Epithelial cell of proximal tubule (primary cell): Measurements from ENCODE around the gene MYL11. TPM values are rescaled to one million over a fixed set of nuclear protein-coding genes. Genes with fewer than 3 reads are reported as not detected.
A peak's percentile ranks its signal among the peaks of the same experiment; 100 is the strongest.

Source experiments
- DNase-seq: peaks from one replicate; pipeline ENCODE4 v3.0.0-alpha.2; 2011; ENCODE audit warnings: low read depth
- H3K4me3 ChIP-seq: 2 replicates; pipeline ENCODE4 v1.5.1; 2011; ENCODE audit warnings: low read depth, mild to moderate bottlenecking, low read length
- CTCF ChIP-seq: conservative IDR thresholded peaks from 2 replicates; pipeline ENCODE4 v1.5.1; 2012; ENCODE audit warnings: low read depth, mild to moderate bottlenecking, low read length
- total RNA-seq: library from RNA; depleted of rRNA; stranded (reverse); fragments of >200 nt; gene quantifications from 2 replicates; pipeline ENCODE4 v1.2.3, GENCODE V29; 2015

The MYL11 gene
- total RNA-seq, 1 donor from 2014 or later = not detected

- TF ChIP-seq CTCF = peak; percentile 97
- DNase-seq = no peak
- H3K4me3 ChIP-seq = no peak overlapping the region
Measured at GRCh38 chr16:30409125-30410060, 34.8 kb downstream of the MYL11 start.

DNA sequence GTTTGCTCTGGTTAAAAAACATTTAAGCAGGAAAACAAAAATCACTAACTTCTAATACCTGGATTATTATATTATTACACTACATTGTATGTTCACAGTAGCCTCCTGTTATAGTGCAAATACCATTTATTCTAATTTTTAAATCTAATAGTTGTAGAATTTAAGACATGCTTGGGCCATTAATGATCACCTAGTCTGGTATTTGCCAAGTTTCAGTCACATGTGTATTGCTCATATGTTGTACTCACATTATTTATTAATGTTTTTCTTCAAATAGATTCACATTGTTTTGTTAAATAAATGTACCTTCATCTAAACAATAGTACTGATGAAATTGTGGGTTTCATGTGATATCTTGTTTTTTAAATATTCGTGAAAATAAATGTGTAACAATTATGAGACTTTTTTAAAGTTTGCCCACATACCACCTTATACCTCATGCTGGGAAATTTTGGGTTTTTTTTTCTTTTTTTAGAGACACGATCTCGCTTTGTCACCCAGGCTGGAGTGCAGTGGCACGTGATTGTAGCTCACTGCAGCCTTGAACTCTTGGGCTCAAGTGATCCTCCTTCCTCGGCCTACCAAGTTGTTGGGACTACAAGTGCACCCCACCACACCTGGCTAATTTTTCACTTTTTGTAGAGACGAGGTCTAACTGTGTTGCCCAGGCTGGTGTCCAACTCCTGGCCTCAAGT lies 38.7 kb downstream of the MYL11 start:
- no peak overlapping the region for H3K4me3 ChIP-seq
- peak; percentile 60 for DNase-seq
- no peak for TF ChIP-seq CTCF

DNA sequence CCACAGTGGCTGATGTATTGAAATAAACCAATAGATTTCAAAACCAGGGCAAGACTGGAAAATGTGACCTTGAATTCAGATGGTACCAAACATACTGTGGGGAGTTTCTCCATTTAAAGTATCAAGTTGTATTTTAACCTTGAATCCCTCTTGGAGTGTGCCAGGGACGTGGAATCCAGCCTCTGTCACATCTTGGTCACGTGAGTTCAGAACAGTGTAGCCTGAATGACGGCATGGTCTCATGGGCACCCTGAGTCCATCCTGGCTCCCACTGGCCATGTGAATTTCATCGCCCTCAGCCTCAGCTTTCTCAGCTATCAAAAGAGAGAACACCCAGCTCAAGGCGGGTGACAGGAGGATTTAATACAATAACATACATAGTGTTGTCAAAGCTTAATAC lies 39.6 kb downstream of the MYL11 start:
- DNase-seq = no peak
- no peak overlapping the region for H3K4me3 ChIP-seq
- no peak for TF ChIP-seq CTCF

DNA sequence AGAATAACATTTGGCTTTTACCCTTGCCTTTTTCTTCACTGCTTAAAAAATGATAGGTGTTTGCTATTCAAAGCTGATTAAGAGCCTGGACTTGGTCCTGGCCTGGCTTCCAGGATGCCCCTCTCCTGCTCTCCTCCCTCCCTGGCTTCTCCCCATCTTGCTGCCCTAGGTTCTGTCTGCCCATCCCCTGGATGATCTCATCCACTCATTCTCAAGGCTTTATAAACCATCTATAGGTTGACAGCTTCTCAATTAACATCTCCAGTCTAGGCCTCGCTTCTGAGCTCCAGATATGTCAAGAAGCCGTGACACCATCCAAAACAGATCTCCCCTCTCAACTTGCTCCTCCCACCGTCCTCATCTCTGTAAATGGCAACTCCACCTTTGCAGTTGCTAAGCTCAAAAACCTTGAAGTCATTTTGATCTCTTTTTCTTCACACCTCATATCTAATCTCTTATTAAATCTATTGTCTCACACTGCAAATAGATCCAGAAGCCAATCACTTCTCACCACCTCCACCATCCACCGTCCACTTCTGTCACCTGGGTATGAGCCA lies 41.5 kb downstream of the MYL11 start:
- no peak for DNase-seq
- no peak for TF ChIP-seq CTCF
- H3K4me3 ChIP-seq = no peak overlapping the region

DNA sequence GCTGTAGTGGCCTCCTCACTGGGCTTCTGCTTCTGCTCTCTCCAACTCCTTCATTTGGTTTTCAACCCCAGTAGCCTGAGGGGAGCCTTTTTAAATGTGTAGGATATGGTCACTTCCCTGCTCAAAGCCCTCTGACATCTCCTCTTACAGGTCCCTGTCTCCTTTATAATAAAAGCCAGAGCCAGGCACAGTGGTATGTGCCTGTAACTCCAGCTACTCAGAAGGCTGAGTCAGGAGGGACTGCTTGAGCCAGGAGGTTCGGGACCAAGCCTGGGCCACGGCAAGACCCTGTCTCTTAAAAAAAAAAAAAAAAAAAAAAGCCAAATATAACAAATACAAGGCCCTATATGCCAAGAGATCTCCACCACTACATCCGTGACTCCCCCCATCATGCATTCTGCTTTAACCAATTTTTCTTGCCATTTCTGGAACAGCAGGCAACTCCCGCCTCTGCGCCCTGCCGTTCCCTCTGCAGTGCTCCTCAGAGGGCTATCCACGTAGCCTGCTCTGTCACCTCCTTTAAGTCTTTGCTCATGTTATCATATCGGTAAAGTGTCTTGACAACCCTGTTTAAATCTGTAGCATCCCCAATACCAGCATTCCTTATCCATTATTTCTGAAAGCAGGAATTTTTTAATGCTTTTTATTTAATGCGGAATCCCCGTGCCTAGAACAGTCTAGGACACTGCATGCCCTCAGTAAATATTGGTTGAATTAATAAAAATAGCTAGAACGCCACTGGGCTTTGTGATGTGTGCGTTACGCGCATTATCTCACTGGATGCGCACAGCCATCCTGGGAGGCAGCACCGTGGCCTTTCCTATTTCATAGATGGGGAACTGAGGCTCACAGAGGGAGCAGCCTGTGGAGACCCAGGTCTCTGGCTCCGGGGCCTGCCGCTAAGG lies 42.3 kb downstream of the MYL11 start:
- no peak for DNase-seq
- peak overlapping the region; percentile 60 for H3K4me3 ChIP-seq
- no peak for TF ChIP-seq CTCF

GRCh38 chr16:30417529-30418349 lies 43.1 kb downstream of the MYL11 start:
- DNase-seq = no peak
- H3K4me3 ChIP-seq = peak overlapping the region; percentile 60
- TF ChIP-seq CTCF = peak; percentile 26
